ENCODE results near the gene GADD45GIP1.

- no peak for TF ChIP-seq IRF3 (IDR thresholded peaks at IDR 0.05)
- no peak for TF ChIP-seq YY1 (IDR thresholded peaks at IDR 0.05; ENCODE audit: low read depth, low read length)
These were observed 36.5 kb upstream of the GADD45GIP1 start for GRCh38 chr19:12993562-12993961.
